HuH-7.5 (cell line): ENCODE measurements around the gene GGTLC2.
"Not testable (repeated sequence)": the region's sequence is repeated elsewhere in the genome, so short reads cannot be mapped to it uniquely, and the experiment has no call there.

Experiments used
- DNase-seq: peaks from one replicate; pipeline ENCODE4 v3.0.0; 2011; ENCODE audit warnings: low spot score

Gene GGTLC2

DNA sequence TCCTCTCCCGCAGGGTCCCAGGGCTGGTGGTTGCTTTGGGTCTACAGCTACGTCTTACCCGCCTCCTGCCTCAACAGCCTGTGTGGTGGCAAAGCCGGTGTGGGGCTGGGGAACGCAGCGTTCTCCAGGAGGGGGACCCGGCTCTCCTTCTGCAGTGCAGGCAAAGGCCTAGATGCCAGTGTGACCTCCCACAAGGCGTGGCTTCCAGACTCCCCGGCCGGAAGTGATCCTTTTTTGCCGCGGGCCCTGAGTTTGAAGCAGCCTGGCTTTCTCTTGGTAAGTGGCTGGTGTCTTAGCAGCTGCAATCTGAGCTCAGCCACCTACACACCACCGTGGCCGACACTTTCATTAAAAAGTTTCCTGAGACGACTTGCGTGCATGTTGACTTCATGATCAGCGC is 6.1 kb upstream of the GGTLC2 start:
- not testable (repeated sequence) for DNase-seq

GRCh38 chr22:22642255-22642654 is 2.2 kb upstream of the GGTLC2 start:
- DNase-seq = not testable (repeated sequence)

- DNase-seq = not testable (repeated sequence)
These were observed 1.6 kb downstream of the GGTLC2 start for GRCh38 chr22:22645969-22646368.

GRCh38 chr22:22647952-22648351 is 3.5 kb downstream of the GGTLC2 start:
- not testable (repeated sequence) for DNase-seq

DNA sequence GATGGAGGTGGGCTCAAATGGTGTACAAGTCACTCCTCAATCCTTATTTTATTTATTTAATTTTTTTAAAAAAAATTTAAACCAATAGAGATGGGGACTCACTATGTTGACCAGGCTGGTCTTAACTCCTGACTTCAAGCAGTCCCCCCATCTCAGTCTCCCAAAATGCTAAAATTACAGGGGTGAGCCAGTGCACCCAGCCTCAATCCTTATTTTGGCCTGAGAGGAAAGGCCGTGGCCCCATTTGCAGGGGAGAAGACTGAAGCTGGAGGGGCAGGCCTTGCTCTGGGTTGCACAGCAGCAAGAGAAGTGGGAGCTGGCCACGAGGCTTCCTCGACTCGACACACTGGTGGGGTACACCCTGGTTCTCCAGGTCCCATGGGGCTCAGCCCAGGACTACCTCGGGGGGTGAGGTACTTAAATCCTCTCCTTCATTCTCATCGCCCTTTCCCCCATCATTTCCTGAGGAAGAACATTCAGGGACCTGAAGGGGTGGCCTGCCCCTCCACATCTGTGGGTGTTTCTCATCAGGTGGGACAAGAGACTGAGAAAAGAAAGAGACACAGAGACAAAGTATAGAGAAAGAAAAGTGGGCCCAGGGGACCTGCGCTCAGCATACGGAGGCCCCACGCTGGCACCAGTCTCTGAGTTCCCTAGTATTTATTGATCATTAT is 4.6 kb downstream of the GGTLC2 start:
- DNase-seq = not testable (repeated sequence)

DNA sequence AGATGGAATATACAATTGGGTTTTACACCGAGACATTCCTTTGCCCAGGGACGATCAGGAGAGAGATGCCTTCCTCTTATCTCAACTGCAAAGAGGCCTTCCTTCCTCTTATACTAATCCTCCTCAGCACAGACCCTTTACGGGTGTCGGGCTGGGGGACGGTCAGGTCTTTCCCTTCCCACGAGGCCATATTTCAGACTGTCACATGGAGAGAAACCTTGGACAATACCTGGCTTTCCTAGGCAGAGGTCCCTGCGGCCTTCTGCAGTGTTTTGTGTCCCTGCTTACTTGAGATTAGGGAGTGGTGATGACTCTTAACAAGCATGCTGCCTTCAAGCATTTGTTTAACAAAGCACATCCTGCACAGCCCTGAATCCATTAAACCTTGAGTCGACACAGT is 5.3 kb downstream of the GGTLC2 start:
- not testable (repeated sequence) for DNase-seq

GRCh38 chr22:22650398-22650797 is 6.0 kb downstream of the GGTLC2 start:
- DNase-seq = not testable (repeated sequence)

DNA sequence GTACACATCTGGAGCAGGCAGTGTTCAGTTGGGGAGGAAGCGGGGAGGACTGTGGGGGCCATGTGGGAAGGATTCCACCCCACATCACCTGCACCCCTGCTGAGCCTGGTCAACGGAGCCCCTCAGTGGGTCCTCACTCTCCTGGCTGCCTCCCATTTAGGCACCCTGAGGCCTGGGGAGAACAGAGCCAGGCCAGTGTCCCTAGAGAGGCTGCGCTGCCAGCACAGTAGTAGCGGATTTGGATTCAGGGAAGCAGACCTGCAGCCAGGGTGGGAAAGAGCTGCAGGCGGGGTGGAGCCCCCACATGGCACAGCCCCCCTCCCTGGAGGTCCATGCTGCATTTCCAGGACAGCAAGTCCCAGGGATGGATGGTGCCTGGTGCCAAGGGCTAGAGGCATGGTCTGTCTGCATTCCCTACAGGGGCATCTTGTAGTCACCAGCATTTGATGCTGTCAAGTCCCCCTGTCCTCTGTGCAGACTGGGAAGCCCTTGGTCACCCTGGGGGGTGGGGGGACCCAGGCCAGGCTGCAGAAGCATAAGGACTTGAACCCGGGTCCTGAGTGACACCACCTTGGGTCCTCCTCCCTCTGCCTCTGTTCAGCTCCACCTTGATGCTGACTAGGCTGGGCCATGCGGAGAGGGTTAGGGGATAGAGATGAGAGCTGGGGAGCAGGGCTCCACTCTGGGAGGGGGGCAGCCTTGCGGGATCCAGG is 6.5 kb downstream of the GGTLC2 start:
- not testable (repeated sequence) for DNase-seq

- DNase-seq = not testable (repeated sequence)
These were observed 7.2 kb downstream of the GGTLC2 start for GRCh38 chr22:22651593-22651992.

DNA sequence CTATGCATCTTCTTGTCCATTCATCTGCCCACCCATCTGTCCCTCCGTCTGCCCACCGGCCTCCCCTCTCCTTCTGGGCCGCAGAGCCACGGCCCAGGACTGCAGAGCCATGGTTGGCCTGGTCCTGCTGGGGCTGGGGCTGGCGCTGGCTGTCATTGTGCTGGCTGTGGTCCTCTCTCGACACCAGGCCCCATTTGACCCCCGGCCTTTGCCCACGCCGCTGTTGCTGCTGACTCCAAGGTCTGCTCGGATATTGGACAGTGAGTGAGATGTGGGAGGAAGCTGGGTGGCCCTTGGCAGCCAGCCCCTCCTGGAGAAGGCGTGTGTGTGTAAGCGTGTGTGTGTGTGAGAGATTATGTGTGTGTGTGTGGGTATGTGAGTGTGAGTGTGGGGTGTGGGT is 7.7 kb downstream of the GGTLC2 start:
- not testable (repeated sequence) for DNase-seq

GRCh38 chr22:22652573-22652972 is 8.2 kb downstream of the GGTLC2 start:
- not testable (repeated sequence) for DNase-seq

DNA sequence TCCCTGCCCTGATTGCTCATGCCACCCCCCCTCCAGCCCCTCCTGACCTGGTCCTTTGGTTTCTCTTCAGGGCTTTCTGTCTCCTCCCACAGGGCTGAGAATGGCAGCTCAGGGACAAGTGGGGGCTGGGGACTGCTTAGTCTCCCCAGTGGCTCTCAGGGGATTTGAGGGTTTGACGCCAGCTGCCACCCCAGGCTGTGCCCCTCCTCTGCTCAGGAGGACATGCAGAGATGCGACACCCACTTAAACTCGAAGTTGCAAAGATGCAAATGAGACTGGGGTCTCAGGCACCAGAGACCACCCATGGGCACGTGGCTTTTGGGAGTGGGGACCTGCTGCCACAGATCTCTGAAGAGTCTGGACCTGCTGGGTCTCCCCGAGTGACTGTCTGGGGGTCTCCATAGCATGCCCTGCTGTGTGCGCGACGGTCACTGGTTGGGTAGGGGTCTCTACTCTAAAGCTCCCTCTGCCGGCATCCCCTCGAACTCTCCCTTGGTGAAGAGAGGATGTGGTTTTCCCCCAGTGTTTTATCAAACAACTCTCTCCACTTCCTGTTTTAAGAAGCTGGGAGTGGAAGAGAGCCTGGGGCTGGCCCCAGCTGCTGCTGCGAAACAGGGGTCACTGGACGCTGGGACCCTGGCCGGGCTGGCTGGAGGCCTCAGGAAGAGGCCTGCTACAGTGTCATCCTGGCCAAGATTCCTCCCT is 9.4 kb downstream of the GGTLC2 start:
- DNase-seq = not testable (repeated sequence)

- no peak for DNase-seq
These were observed 11.3 kb downstream of the GGTLC2 start for GRCh38 chr22:22655452-22656290.

GRCh38 chr22:22657712-22658111 is 13.3 kb downstream of the GGTLC2 start:
- DNase-seq = no peak

DNA sequence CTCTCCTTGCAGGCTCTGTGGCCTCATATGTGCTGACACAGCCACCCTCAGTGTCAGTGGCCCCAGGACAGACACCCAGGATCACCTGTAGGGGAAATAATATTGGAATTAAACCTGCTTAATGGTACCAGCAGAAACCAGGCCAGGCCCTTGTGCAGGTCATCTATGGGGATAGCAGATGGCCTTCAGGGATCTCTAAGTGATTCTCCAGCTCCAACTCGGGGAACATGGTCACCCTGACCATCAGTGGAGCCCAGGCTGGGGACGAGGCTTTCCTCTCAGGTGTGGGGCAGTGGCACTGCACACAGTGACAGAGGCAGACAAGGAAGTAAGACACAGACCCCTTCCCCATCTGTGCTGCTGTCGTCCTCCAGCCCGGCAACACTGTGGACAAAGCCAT is 16.9 kb downstream of the GGTLC2 start:
- DNase-seq = no peak

GRCh38 chr22:22662095-22662494 is 17.7 kb downstream of the GGTLC2 start:
- no peak for DNase-seq

- DNase-seq = no peak
These were observed 19.7 kb downstream of the GGTLC2 start for GRCh38 chr22:22663861-22664800.

DNA sequence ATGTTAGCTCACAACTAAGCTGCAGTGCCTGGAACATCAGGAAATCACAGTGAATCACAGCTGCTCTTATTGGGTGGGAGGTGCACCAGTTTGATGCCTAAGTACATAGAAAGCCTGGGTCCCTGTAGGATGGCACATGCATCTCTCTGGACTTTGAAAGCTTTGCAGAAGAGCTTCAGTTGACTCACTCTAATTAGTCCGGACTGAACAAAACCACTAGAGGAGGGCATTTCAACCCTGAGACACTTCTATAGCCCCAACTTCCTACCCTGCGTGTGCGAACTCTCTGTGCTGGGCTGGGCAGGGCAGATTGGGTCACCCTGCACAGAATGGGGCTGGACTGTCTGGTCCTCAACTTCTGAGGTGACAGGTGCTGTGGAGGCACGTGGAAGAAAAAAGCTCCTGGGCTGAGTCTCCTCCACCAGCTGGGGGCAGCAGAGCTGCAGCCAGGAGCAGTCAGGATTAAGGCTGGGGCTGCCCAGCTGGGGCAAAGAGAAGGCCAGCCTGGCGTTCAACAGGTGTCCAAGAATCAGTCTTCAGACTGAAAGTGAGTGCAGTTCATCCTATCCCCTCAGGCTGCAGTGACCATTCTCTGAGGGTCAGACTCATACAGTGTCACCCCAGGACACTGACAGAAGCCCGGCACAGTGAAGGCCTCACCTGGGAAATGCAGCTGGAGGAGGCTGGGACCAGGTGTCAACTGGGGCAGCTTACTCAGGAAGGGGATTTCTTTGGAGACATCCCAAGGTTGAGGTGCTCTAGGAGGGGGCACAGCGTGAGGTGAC is 22.1 kb downstream of the GGTLC2 start:
- no peak for DNase-seq

DNA sequence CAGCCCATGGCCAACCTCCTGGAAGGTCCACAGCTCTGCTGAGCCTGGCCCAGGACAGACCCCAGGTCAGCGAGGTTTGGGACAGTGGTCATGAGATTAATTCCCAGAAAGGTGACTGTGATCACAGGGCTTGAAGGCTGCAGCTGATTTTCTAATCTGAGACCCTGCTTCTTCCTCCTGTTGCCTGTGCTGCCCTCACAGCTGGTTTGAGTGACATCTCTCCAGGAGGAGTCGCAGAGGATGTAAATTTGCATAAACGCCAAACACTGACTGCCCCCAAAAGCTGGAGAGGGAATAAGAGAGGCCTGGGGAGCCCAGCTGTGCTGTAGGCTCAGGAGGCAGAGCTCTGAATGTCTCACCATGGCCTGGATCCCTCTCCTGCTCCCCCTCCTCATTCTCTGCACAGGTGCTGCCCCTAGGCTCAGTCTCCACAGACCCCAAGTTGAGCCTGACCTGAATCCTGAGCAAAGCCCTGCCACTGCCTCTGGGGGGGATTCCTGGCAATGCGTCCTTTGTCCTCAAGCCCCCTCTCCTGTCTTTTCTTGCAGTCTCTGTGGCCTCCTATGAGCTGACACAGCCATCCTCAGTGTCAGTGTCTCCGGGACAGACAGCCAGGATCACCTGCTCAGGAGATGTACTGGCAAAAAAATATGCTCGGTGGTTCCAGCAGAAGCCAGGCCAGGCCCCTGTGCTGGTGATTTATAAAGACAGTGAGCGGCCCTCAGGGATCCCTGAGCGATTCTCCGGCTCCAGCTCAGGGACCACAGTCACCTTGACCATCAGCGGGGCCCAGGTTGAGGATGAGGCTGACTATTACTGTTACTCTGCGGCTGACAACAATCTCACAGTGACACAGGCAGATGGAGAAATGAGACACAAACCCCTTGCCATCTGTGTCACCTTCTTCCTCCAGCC is 23.8 kb downstream of the GGTLC2 start:
- DNase-seq = no peak
